HepG2 (cell line): Measurements from ENCODE around the gene RAD51AP1. TPM values are rescaled to one million over a fixed set of nuclear protein-coding genes. Genes with fewer than 3 reads are reported as not detected.

Experiments
- ATF7-NPFF ChIP-seq: sonication (generic); formaldehyde crosslinking; IDR thresholded peaks from 2 replicates; pipeline ENCODE4 v1.8.1; 2023; ENCODE audit warnings: mild to moderate bottlenecking, low read depth, missing genetic modification reagents, moderate library complexity
- CBX5 ChIP-seq: sonication (generic); formaldehyde crosslinking; IDR thresholded peaks from 2 replicates; pipeline ENCODE4 v1.4.0; 2020; ENCODE audit warnings: missing genetic modification reagents, borderline replicate concordance
- EEA1 ChIP-seq: sonication (generic); formaldehyde crosslinking; IDR thresholded peaks from 2 replicates; pipeline ENCODE4 v1.5.1; 2020; ENCODE audit warnings: mild to moderate bottlenecking, missing genetic modification reagents, borderline replicate concordance
- EZH2 ChIP-seq: conservative IDR thresholded peaks from 2 replicates; pipeline ENCODE4 v1.6.1; 2012; ENCODE audit warnings: mild to moderate bottlenecking, low read depth, low read length, moderate library complexity
- FOXC1 ChIP-seq: sonication (generic); formaldehyde crosslinking; IDR thresholded peaks from 2 replicates; pipeline ENCODE4 v1.8.0; 2022; ENCODE audit warnings: mild to moderate bottlenecking, missing genetic modification reagents, borderline replicate concordance
- HES4 ChIP-seq: sonication (generic); formaldehyde crosslinking; IDR thresholded peaks from 2 replicates; pipeline ENCODE4 v1.9.0; 2021; ENCODE audit warnings: mild to moderate bottlenecking, missing genetic modification reagents, borderline replicate concordance
- HIVEP1 ChIP-seq: sonication (generic); formaldehyde crosslinking; IDR thresholded peaks from 2 replicates; pipeline ENCODE4 v1.4.0; 2020; ENCODE audit warnings: mild to moderate bottlenecking, missing genetic modification reagents
- HNRNPK ChIP-seq: fragments of 200-400 bp; formaldehyde crosslinking; IDR thresholded peaks from 2 replicates; pipeline ENCODE4 v1.6.1; 2018; ENCODE audit warnings: low read length, low read depth, moderate library complexity, mild to moderate bottlenecking; ENCODE audit not compliant: poor library complexity, severe bottlenecking
- HOXA7 ChIP-seq: sonication (generic); formaldehyde crosslinking; IDR thresholded peaks from 2 replicates; pipeline ENCODE4 v1.8.1; 2022; ENCODE audit warnings: mild to moderate bottlenecking, missing genetic modification reagents, moderate library complexity
- KDM5A ChIP-seq: fragments of 200-600 bp; sonication (generic); IDR thresholded peaks from 2 replicates; pipeline ENCODE4 v1.7.0; 2018; ENCODE audit warnings: antibody characterized with exemption, mild to moderate bottlenecking, low read length, borderline replicate concordance
- KLF13 ChIP-seq: sonication (generic); formaldehyde crosslinking; IDR thresholded peaks from 2 replicates; pipeline ENCODE4 v1.4.0; 2020; ENCODE audit warnings: mild to moderate bottlenecking, missing genetic modification reagents
- NFKB2 ChIP-seq: sonication (generic); formaldehyde crosslinking; IDR thresholded peaks from 2 replicates; pipeline ENCODE4 v1.4.0; 2020; ENCODE audit warnings: missing genetic modification reagents, borderline replicate concordance
- NR3C1 ChIP-seq: sonication (generic); formaldehyde crosslinking; IDR thresholded peaks from 2 replicates; pipeline ENCODE4 v1.4.0; 2020; ENCODE audit warnings: missing genetic modification reagents
- POLR2G ChIP-seq: fragments of 200-400 bp; formaldehyde crosslinking; IDR thresholded peaks from 2 replicates; pipeline ENCODE4 v1.6.1; 2018; ENCODE audit warnings: mild to moderate bottlenecking, low read depth, low read length, moderate library complexity
- RNF2 ChIP-seq: fragments of 450-650 bp; conservative IDR thresholded peaks from 2 replicates; pipeline ENCODE4 v1.6.1; 2016; ENCODE audit warnings: low read depth
- SPEN ChIP-seq: sonication (generic); formaldehyde crosslinking; IDR thresholded peaks from 2 replicates; pipeline ENCODE4 v1.5.1; 2020; ENCODE audit warnings: low read depth, mild to moderate bottlenecking, missing genetic modification reagents
- TBX3 ChIP-seq: fragments of 450-650 bp; IDR thresholded peaks from 2 replicates; pipeline ENCODE4 v1.6.1; 2017; ENCODE audit warnings: antibody characterized with exemption, mild to moderate bottlenecking, inconsistent platforms, borderline replicate concordance
- ZFP90 ChIP-seq: sonication (generic); formaldehyde crosslinking; IDR thresholded peaks from 2 replicates; pipeline ENCODE4 v1.8.0; 2022; ENCODE audit warnings: missing genetic modification reagents, mild to moderate bottlenecking, inconsistent platforms, borderline replicate concordance
- ZMYM4 ChIP-seq: sonication (generic); formaldehyde crosslinking; IDR thresholded peaks from 2 replicates; pipeline ENCODE4 v1.8.1; 2023; ENCODE audit warnings: mild to moderate bottlenecking, missing genetic modification reagents
- ZNF143 ChIP-seq: sonication (generic); formaldehyde crosslinking; IDR thresholded peaks from 2 replicates; pipeline ENCODE4 v1.4.0; 2020; ENCODE audit warnings: missing genetic modification reagents
- ZNF292 ChIP-seq: sonication (generic); formaldehyde crosslinking; IDR thresholded peaks from 2 replicates; pipeline ENCODE4 v1.8.1; 2022; ENCODE audit warnings: mild to moderate bottlenecking, low read depth, missing genetic modification reagents, borderline replicate concordance
- ZNF335 ChIP-seq: sonication (generic); formaldehyde crosslinking; IDR thresholded peaks from 2 replicates; pipeline ENCODE4 v1.4.0; 2020; ENCODE audit warnings: missing genetic modification reagents
- ZNF501 ChIP-seq: sonication (generic); formaldehyde crosslinking; IDR thresholded peaks from 2 replicates; pipeline ENCODE4 v1.5.1; 2020; ENCODE audit warnings: mild to moderate bottlenecking, moderate library complexity, missing genetic modification reagents
- ZNF724P ChIP-seq: sonication (generic); formaldehyde crosslinking; IDR thresholded peaks from 2 replicates; pipeline ENCODE4 v1.8.0; 2022; ENCODE audit warnings: missing genetic modification reagents, borderline replicate concordance
- ZNF776 ChIP-seq: sonication (generic); formaldehyde crosslinking; IDR thresholded peaks from 2 replicates; pipeline ENCODE4 v1.4.0; 2020; ENCODE audit warnings: mild to moderate bottlenecking, missing genetic modification reagents
- ZSCAN29 ChIP-seq: sonication (generic); formaldehyde crosslinking; conservative IDR thresholded peaks from 2 replicates; pipeline ENCODE4 v1.4.0; 2020; ENCODE audit warnings: mild to moderate bottlenecking, missing genetic modification reagents
- polyA plus RNA-seq, 8 experiments: library from polyadenylated mRNA; depleted of rRNA in 3 of 8; stranded (reverse) in 7 of 8; unstranded in 1 of 8; fragments of >200 nt; fragmentation: Illumina TruSeq in 4 of 8; extraction: Trizol in 4 of 8; gene quantifications; 2 replicates each; pipeline versions ENCODE4 v1.2.1 to v1.2.3, GENCODE V29; 2011 to 2016; ENCODE audit warnings: low read depth in 4 of 8, missing spikeins in 1 of 8, mixed read lengths in 1 of 8; ENCODE audit not compliant: insufficient read depth in 1 of 8
- total RNA-seq, 5 experiments: library from RNA; depleted of rRNA; stranded (reverse); fragments of >200 nt; fragmentation: Illumina TruSeq; extraction: Trizol; gene quantifications; 2 replicates each; pipeline ENCODE4 v1.2.3, GENCODE V29; 2016; ENCODE audit warnings: low read depth in 1 of 5
- TF ChIP-seq, protein P1 (sequence below): IDR thresholded peaks from 2 replicates; pipeline ENCODE4 v1.6.1; 2012; ENCODE audit warnings: inconsistent platforms
- TF ChIP-seq, protein P2 (sequence below): sonication (generic); formaldehyde crosslinking; IDR thresholded peaks from 2 replicates; pipeline ENCODE4 v1.4.0; 2020; ENCODE audit warnings: mild to moderate bottlenecking, low read depth, missing genetic modification reagents
- TF ChIP-seq, protein P3 (sequence below): sonication (generic); formaldehyde crosslinking; IDR thresholded peaks from 2 replicates; pipeline ENCODE4 v1.5.0; 2020; ENCODE audit warnings: mild to moderate bottlenecking, missing genetic modification reagents

Gene RAD51AP1
- total and polyA plus RNA-seq, 2 of the 13 experiments (the other 11 are each of a cell fraction or from before 2014, with no cell fraction given) = 16.6 to 49.3 TPM

- TF ChIP-seq, protein P1, sequence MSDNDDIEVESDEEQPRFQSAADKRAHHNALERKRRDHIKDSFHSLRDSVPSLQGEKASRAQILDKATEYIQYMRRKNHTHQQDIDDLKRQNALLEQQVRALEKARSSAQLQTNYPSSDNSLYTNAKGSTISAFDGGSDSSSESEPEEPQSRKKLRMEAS = peak; percentile 87
- TF ChIP-seq ZNF501 (CRISPR knock-in tag) (peak; percentile 61; the same call in 1 of the 2 replicates), ZNF143 (CRISPR knock-in tag) (no peak), ZNF292 (CRISPR knock-in tag) (peak; percentile 60; the same call in 1 of the 2 replicates), SPEN (CRISPR knock-in tag) (peak; percentile 59; the same call in 1 of the 2 replicates), POLR2G (0 out of 2 replicates have a peak, but pooled peaks have one; percentile 22), NR3C1 (CRISPR knock-in tag) (no peak), ZNF724P (CRISPR knock-in tag) (no peak), RNF2 (0 out of 2 replicates have a peak, but pooled peaks have one; percentile 63), KDM5A (no peak), ZFP90 (no peak), NFKB2 (CRISPR knock-in tag) (peak; percentile 81; the same call in 1 of the 2 replicates), HNRNPK (no peak), KLF13 (no peak), HIVEP1 (CRISPR knock-in tag) (peak; percentile 73), ZSCAN29 (CRISPR knock-in tag) (peak; percentile 54; the same call in 1 of the 2 replicates), EEA1 (CRISPR knock-in tag) (peak; percentile 76; the same call in 1 of the 2 replicates), HES4 (CRISPR knock-in tag) (no peak), TBX3 (no peak), ZMYM4 (CRISPR knock-in tag) (peak; percentile 46; the same call in 1 of the 2 replicates), HOXA7 (no peak), FOXC1 (CRISPR knock-in tag) (peak; percentile 56; the same call in 1 of the 2 replicates), CBX5 (CRISPR knock-in tag) (no peak), ATF7-NPFF (CRISPR knock-in tag) (peak; percentile 71; the same call in 1 of the 2 replicates), ZNF335 (CRISPR knock-in tag) (no peak), ZNF776 (CRISPR knock-in tag) (peak; percentile 77; the same call in 1 of the 2 replicates), EZH2 (no peak)
- TF ChIP-seq, protein P2, sequence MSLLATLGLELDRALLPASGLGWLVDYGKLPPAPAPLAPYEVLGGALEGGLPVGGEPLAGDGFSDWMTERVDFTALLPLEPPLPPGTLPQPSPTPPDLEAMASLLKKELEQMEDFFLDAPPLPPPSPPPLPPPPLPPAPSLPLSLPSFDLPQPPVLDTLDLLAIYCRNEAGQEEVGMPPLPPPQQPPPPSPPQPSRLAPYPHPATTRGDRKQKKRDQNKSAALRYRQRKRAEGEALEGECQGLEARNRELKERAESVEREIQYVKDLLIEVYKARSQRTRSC (CRISPR knock-in tag) = 0 out of 2 replicates have a peak, but pooled peaks have one; percentile 87
- TF ChIP-seq, protein P3, sequence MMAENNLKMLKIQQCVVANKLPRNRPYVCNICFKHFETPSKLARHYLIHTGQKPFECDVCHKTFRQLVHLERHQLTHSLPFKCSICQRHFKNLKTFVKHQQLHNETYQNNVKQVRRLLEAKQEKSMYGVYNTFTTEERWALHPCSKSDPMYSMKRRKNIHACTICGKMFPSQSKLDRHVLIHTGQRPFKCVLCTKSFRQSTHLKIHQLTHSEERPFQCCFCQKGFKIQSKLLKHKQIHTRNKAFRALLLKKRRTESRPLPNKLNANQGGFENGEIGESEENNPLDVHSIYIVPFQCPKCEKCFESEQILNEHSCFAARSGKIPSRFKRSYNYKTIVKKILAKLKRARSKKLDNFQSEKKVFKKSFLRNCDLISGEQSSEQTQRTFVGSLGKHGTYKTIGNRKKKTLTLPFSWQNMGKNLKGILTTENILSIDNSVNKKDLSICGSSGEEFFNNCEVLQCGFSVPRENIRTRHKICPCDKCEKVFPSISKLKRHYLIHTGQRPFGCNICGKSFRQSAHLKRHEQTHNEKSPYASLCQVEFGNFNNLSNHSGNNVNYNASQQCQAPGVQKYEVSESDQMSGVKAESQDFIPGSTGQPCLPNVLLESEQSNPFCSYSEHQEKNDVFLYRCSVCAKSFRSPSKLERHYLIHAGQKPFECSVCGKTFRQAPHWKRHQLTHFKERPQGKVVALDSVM = peak; percentile 46
Measured at GRCh38 chr12:4562034-4562657, 23.5 kb downstream of the RAD51AP1 start, which contains the start of gene DYRK4 (continued).
